GM23248 (cell line): ENCODE measurements around the gene BAD. TPM values are rescaled to one million over a fixed set of nuclear protein-coding genes. Genes with fewer than 3 reads are reported as not detected.

Experiments
- DNase-seq: peaks from one replicate; pipeline ENCODE4 v3.0.0-alpha.2; 2015
- H2AFZ ChIP-seq: fragments of 200-600 bp; sonication (generic); 2 replicates; pipeline ENCODE4 v1.6.1; 2016; ENCODE audit warnings: antibody characterized with exemption
- H3F3A ChIP-seq: fragments of 200-600 bp; sonication (generic); 2 replicates; pipeline ENCODE4 v1.6.1; 2016; ENCODE audit warnings: mild to moderate bottlenecking, antibody characterized with exemption, mixed run types; ENCODE audit not compliant: insufficient read depth
- H3K27ac ChIP-seq: fragments of 200-600 bp; sonication (generic); 2 replicates; pipeline ENCODE4 v1.5.1; 2016; ENCODE audit warnings: mild to moderate bottlenecking
- H3K27me3 ChIP-seq: fragments of 200-600 bp; sonication (generic); replicated peaks from 2 replicates; pipeline ENCODE4 v1.6.1; 2016; ENCODE audit warnings: mild to moderate bottlenecking; ENCODE audit not compliant: insufficient read depth
- H3K36me3 ChIP-seq: fragments of 200-600 bp; sonication (generic); 2 replicates; pipeline ENCODE4 v1.6.1; 2016; ENCODE audit warnings: low read depth, mild to moderate bottlenecking
- H3K4me1 ChIP-seq: fragments of 200-600 bp; sonication (generic); 2 replicates; pipeline ENCODE4 v1.6.1; 2016; ENCODE audit warnings: mild to moderate bottlenecking; ENCODE audit not compliant: insufficient read depth
- H3K4me2 ChIP-seq: fragments of 200-600 bp; sonication (generic); one replicate; pipeline ENCODE4 v1.6.1; 2016; ENCODE audit warnings: mild to moderate bottlenecking; ENCODE audit not compliant: unreplicated experiment
- H3K4me3 ChIP-seq: fragments of 200-600 bp; sonication (generic); 2 replicates; pipeline ENCODE4 v1.5.1; 2016; ENCODE audit warnings: mild to moderate bottlenecking
- H3K79me2 ChIP-seq: fragments of 200-600 bp; sonication (generic); 2 replicates; pipeline ENCODE4 v1.6.1; 2016; ENCODE audit warnings: mild to moderate bottlenecking; ENCODE audit not compliant: insufficient read depth
- H3K9ac ChIP-seq: fragments of 200-600 bp; sonication (generic); 2 replicates; pipeline ENCODE4 v1.6.1; 2016; ENCODE audit warnings: mild to moderate bottlenecking
- H3K9me2 ChIP-seq: fragments of 200-600 bp; sonication (generic); 2 replicates; pipeline ENCODE4 v1.6.1; 2016; ENCODE audit warnings: mixed run types, mild to moderate bottlenecking, moderate library complexity; ENCODE audit not compliant: insufficient read depth
- H3K9me3 ChIP-seq: fragments of 200-600 bp; sonication (generic); one replicate; pipeline ENCODE4 v1.6.1; 2017; ENCODE audit warnings: low read depth
- H4K20me1 ChIP-seq: fragments of 200-600 bp; sonication (generic); 2 replicates; pipeline ENCODE4 v1.6.0; 2016; ENCODE audit not compliant: insufficient read depth
- EZH2 ChIP-seq: fragments of 200-600 bp; sonication (generic); IDR thresholded peaks from 2 replicates; pipeline ENCODE4 v1.6.1; 2018; ENCODE audit warnings: antibody characterized with exemption, mild to moderate bottlenecking; ENCODE audit not compliant: insufficient read depth, poor library complexity, severe bottlenecking
- EZH2phosphoT487 ChIP-seq: fragments of 200-600 bp; sonication (generic); IDR thresholded peaks from 2 replicates; pipeline ENCODE4 v1.6.1; 2018; ENCODE audit warnings: antibody characterized with exemption, moderate library complexity, mild to moderate bottlenecking, low read depth; ENCODE audit not compliant: insufficient read depth
- WGBS, 2 experiments: methylation state at CpG; one replicate each; pipeline ENCODE4 v1.1.6; 2015 to 2017; ENCODE audit warnings: low lambda C conversion rate in 2 of 2, low coverage in 1 of 2; ENCODE audit errors: missing lambda C conversion rate in 2 of 2; 5-methylcytosine and 5-hydroxymethylcytosine counted together
- in situ Hi-C: fragments of 300-500 bp; cut with MboI; formaldehyde crosslinking; loops from 2 replicates; pipeline ENCODE4 v1.15.0; 2020
- polyA plus RNA-seq: library from polyadenylated mRNA; unstranded; fragments of >200 nt; fragmentation: Nextera tagmentation; extraction: Ambion mirVana; gene quantifications from 2 replicates; pipeline ENCODE4 v1.2.1, GENCODE V29; 2016
- total RNA-seq: library from RNA; depleted of rRNA; stranded (reverse); fragments of >200 nt; shearing (Covaris generic); gene quantifications from 2 replicates; pipeline ENCODE4 v1.2.3, GENCODE V29; 2014

Gene BAD
- total and polyA plus RNA-seq, 2 experiments from 2014 or later = 146 to 170 TPM

DNA sequence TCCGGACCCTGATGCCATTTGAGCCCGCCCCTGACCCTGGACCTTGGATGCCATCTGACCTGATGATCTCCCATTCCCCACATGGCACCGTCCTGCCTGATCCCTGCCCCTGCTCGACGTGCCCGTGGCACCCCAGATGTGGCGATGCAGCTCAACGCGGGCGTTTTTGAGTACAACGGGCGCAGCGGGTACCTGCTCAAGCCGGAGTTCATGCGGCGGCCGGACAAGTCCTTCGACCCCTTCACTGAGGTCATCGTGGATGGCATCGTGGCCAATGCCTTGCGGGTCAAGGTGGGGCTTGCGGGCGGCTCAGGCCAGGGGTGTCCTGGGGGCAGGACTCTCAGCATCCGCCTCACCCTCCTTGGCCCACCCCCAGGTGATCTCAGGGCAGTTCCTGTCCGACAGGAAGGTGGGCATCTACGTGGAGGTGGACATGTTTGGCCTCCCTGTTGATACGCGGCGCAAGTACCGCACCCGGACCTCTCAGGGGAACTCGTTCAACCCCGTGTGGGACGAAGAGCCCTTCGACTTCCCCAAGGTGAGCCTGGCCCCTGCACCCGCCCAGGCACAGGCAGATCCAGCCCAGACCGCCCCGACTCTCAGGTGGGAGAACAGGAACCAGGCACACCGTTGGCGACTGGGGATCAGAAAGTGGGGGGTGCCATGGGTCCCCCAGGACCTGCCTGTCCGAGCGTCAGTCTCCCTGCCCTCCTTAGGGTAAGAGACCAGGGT, 22.0 kb downstream of the BAD start:
- Histone ChIP-seq H3K9me2 (no peaks in the 10 kb centered on the region), H3K9ac (no peak overlapping the region), H3K4me1 (0 out of 2 replicates have a peak, but pooled peaks cover 2% of the 10 kb centered on the region), H3K36me3 (peaks cover 7% of the 10 kb centered on the region; the same call in 1 of the 2 replicates), H4K20me1 (no peaks in the 10 kb centered on the region), H2AFZ (no peak overlapping the region), H3K9me3 (no peaks in the 10 kb centered on the region), H3K27ac (no peak overlapping the region), H3F3A (no peaks in the 10 kb centered on the region), H3K27me3 (no peaks in the 10 kb centered on the region), H3K4me2 (no peak overlapping the region), H3K79me2 (no peaks in the 10 kb centered on the region), H3K4me3 (no peak overlapping the region)
- no peak for DNase-seq
- in situ Hi-C loops = no loop called here
- TF ChIP-seq EZH2phosphoT487 = no peak
- no peak for TF ChIP-seq EZH2
- 93 to 94% methylated on average over 42 of the region's 42 CpGs for WGBS, 2 experiments

DNA sequence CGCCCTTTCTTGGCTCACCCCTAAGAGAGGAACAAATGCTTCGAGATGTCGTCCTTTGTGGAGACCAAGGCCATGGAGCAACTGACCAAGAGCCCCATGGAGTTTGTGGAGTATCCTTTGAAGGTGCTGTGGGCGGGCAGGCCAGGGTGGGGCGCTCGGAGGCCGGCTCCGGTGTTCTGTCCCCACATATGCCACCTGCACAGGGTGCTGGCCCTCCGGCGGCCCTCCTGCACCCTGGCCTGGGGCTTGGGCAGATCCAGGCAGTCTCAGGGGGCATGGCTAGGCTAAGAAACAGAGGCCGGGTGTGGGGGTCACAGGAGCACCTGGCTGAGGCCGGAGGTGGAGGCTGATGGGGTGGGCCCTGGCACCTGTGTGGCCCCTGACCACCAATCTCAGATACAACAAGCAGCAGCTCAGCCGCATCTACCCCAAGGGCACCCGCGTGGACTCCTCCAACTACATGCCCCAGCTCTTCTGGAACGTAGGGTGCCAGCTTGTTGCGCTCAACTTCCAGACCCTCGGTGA, 22.8 kb downstream of the BAD start:
- no peak for DNase-seq
- Histone ChIP-seq H3K36me3 (peaks cover 7% of the 10 kb centered on the region; the same call in 1 of the 2 replicates), H3K27me3 (no peaks in the 10 kb centered on the region), H2AFZ (no peak overlapping the region), H3K9me3 (no peaks in the 10 kb centered on the region), H3F3A (no peaks in the 10 kb centered on the region), H3K4me3 (no peak overlapping the region), H3K27ac (no peak overlapping the region), H3K9me2 (no peaks in the 10 kb centered on the region), H4K20me1 (no peaks in the 10 kb centered on the region), H3K4me1 (no peaks in the 10 kb centered on the region), H3K9ac (no peak overlapping the region), H3K79me2 (no peaks in the 10 kb centered on the region), H3K4me2 (no peak overlapping the region)
- 93% methylated on average over 18 of the region's 18 CpGs for WGBS, 2 experiments
- TF ChIP-seq EZH2phosphoT487 (no peak), EZH2 (no peak)
- in situ Hi-C loops = no loop called here

DNA sequence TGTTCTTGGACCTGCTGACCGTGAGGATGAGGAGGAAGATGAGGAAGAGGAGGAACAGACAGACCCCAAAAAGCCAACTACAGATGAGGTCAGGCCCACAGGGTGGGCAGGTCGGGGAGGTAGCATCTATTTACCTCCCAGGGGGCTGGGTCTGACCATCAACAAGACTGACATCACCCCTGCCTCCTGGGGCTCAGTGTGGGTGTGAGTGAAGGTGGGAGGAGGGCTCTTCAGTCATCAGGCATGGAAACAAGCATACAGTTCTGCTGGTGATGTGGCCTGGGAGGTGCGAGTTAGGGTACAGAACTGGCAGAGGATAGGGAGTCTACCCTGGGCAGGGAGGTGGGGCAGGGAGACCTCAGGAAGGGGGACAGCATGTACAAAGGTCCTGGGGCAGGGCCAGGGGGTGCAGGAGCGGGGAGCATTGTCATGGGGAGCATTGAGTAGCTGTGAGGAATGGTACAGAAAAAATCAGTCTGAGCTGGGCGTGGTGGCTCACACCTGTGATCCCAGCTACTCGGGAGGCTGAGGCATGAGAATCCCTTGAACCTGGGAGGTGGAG, 24.2 kb downstream of the BAD start:
- Histone ChIP-seq H3K9me2 (no peaks in the 10 kb centered on the region), H3K4me1 (no peaks in the 10 kb centered on the region), H4K20me1 (no peaks in the 10 kb centered on the region), H3K36me3 (peaks cover 7% of the 10 kb centered on the region; the same call in 1 of the 2 replicates), H3K9ac (no peak overlapping the region), H3K9me3 (no peaks in the 10 kb centered on the region), H3F3A (no peaks in the 10 kb centered on the region), H3K4me3 (no peak overlapping the region), H3K27me3 (no peaks in the 10 kb centered on the region), H3K27ac (no peak overlapping the region), H3K79me2 (no peaks in the 10 kb centered on the region), H3K4me2 (no peak overlapping the region), H2AFZ (no peak overlapping the region)
- 84 to 92% methylated on average over 5 to 6 of the region's 6 CpGs for WGBS, 2 experiments
- no peak for TF ChIP-seq EZH2phosphoT487
- no peak for TF ChIP-seq EZH2
- DNase-seq = no peak
- in situ Hi-C loops = no loop called here

DNA sequence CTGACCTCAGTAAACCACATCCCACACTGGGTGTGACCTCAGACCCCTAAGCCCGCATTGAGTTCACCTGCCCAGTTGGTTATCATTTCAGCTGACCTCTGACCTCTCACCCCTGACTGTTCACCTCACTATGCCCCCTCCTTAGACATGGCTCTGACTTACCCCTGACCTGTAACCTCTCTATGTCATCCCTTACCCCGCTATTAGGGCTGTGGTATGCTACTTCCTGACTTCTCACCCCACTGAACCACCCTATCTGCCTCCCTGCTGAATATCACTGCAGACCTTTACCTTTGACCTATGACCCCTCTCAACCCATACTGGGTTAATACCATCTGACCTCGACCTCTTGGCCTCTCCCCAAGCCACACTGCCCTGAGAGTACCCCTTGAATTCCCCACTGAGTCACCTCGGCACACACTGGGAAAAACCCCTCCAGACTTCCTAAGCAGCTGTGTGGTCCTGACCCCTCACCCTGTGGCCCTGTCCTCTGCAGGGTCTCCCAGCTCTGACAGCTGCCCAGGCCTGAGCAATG, 24.9 kb downstream of the BAD start:
- Histone ChIP-seq H3K9me2 (no peaks in the 10 kb centered on the region), H3K27ac (no peak overlapping the region), H3K4me2 (no peak overlapping the region), H3F3A (no peaks in the 10 kb centered on the region), H3K9ac (no peak overlapping the region), H3K36me3 (peaks cover 7% of the 10 kb centered on the region; the same call in 1 of the 2 replicates), H3K9me3 (no peaks in the 10 kb centered on the region), H3K4me3 (no peak overlapping the region), H4K20me1 (no peaks in the 10 kb centered on the region), H3K79me2 (no peaks in the 10 kb centered on the region; the same call in 1 of the 2 replicates), H3K27me3 (no peaks in the 10 kb centered on the region), H2AFZ (no peak overlapping the region), H3K4me1 (no peaks in the 10 kb centered on the region)
- in situ Hi-C loops = no loop called here
- WGBS, 2 experiments = 98% methylated on average over 4 of the region's 4 CpGs
- TF ChIP-seq EZH2 = no peak
- TF ChIP-seq EZH2phosphoT487 = no peak
- no peak for DNase-seq
